Activated naive CD8-positive, alpha-beta T cell treated with anti-CD3 and anti-CD28 coated beads for 36 hours (primary cell): Measurements from ENCODE around the gene CPEB2. TPM values are rescaled to one million over a fixed set of nuclear protein-coding genes. Genes with fewer than 3 reads are reported as not detected.
"Not testable (repeated sequence)": the region's sequence is repeated elsewhere in the genome, so short reads cannot be mapped to it uniquely, and the experiment has no call there.

Experiments
- DNase-seq: peaks from one replicate; pipeline ENCODE4 v3.0.0; 2021
- H3K27ac Mint-ChIP-seq: one replicate; pipeline ENCODE4 v1.8.0; 2022; ENCODE audit warnings: mild to moderate bottlenecking, moderate library complexity, mixed read lengths
- H3K27me3 Mint-ChIP-seq: one replicate; pipeline ENCODE4 v1.8.0; 2022; ENCODE audit warnings: mild to moderate bottlenecking, mixed read lengths
- H3K36me3 Mint-ChIP-seq: one replicate; pipeline ENCODE4 v1.8.0; 2021; ENCODE audit warnings: mild to moderate bottlenecking, mixed read lengths
- H3K4me1 Mint-ChIP-seq: one replicate; pipeline ENCODE4 v1.8.0; 2021; ENCODE audit warnings: mixed read lengths
- H3K4me3 Mint-ChIP-seq: one replicate; pipeline ENCODE4 v1.8.0; 2022; ENCODE audit warnings: mild to moderate bottlenecking, moderate library complexity, mixed read lengths
- H3K9me3 Mint-ChIP-seq: one replicate; pipeline ENCODE4 v1.8.0; 2022; ENCODE audit warnings: mixed read lengths
- total RNA-seq, 2 experiments: library from RNA; stranded (reverse); gene quantifications; one replicate each; pipeline ENCODE4 v1.2.3, GENCODE V29; 2021

Gene CPEB2
- total RNA-seq, 2 experiments from 2014 or later: 3.0 to 4.0 TPM

DNA sequence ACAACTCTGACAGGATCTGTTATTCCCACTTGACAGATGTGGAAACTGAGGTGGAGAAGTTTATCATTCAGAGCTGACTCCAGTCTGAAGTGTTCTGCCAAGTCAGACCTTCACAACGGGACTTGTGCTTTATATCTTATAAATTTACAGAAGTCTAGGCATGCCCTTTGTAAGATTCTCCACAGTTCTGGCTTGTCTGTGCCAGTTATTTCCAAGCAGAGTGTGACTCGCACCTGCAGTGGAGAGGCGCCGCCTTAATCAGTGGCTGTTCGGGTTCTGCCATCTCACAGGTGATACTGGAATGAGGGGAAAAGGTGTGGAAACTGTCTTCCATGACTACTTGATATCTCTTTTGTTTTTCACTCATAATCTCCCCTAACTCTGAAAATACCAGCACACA lies 63.2 kb downstream of the CPEB2 start:
- no peaks in the 10 kb centered on the region for H3K9me3 Mint-ChIP-seq
- no peak overlapping the region for H3K4me3 Mint-ChIP-seq
- H3K4me1 Mint-ChIP-seq: no peaks in the 10 kb centered on the region
- H3K36me3 Mint-ChIP-seq: peaks cover 9% of the 10 kb centered on the region
- DNase-seq: no peak
- H3K27ac Mint-ChIP-seq: no peak overlapping the region
- H3K27me3 Mint-ChIP-seq: no peaks in the 10 kb centered on the region

DNA sequence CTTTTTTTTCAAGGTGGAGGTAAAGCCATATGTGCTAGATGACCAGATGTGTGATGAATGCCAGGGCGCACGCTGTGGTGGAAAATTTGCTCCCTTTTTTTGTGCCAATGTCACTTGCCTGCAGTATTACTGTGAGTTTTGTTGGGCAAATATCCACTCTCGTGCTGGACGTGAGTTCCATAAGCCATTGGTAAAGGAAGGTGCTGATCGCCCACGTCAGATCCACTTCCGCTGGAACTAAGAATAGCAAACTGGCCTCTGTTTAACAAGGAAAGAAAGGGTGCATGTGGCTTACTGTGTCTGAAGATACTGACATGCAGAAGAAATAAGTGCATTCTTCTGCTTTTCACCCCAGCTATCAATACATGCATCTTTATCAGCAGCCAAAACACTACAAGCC lies 63.9 kb downstream of the CPEB2 start:
- Mint-ChIP-seq H3K4me1 (no peaks in the 10 kb centered on the region), H3K36me3 (peaks cover 12% of the 10 kb centered on the region), H3K27me3 (no peaks in the 10 kb centered on the region), H3K9me3 (no peaks in the 10 kb centered on the region), H3K27ac (no peak overlapping the region), H3K4me3 (no peak overlapping the region)
- no peak for DNase-seq

DNA sequence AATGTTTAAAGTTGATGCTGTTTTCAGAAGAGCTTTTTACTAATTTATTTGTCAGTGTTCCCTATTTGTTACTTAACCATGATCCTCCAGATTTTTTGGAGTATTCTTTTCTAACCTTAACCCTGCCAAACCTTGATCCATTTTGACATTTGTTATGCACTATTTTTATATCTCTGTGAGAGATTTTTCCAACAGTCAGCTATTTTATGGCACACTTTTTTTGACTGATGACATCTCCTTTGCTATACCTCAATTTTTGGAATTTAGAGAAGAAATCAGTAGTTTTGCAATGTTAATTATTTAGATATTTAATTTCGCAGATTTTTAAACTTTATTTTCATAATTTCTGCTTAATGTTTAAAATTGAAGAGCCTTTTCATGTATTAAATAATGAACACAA lies 66.0 kb downstream of the CPEB2 start:
- no peak for DNase-seq
- Mint-ChIP-seq H3K9me3 (no peaks in the 10 kb centered on the region), H3K4me3 (no peak overlapping the region), H3K36me3 (peaks cover 12% of the 10 kb centered on the region), H3K27me3 (no peaks in the 10 kb centered on the region), H3K27ac (no peak overlapping the region), H3K4me1 (no peaks in the 10 kb centered on the region)

DNA sequence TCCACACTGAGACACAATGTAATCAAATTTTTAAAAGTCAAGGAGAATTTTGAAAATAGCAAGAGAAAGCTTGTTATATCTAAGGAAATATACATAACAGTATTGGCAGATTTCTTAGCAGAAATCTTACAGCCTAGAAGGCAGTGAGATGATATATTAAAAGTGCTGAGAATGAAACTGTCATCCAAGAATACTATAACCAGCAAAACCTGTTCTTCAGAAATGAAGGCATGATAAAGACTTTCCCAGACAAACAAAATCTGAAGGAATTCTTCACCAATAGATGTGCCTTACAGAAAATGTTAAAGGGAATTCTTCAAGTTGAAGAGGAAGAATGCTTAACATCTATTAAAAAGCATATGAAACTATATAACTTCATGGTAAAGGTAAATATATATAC lies 73.6 kb downstream of the CPEB2 start:
- Mint-ChIP-seq H3K27ac (no peak overlapping the region), H3K9me3 (peaks cover 30% of the 10 kb centered on the region), H3K36me3 (peaks cover 6% of the 10 kb centered on the region), H3K27me3 (peaks cover 14% of the 10 kb centered on the region), H3K4me1 (peaks cover 2% of the 10 kb centered on the region), H3K4me3 (no peak overlapping the region)
- DNase-seq: no peak

DNA sequence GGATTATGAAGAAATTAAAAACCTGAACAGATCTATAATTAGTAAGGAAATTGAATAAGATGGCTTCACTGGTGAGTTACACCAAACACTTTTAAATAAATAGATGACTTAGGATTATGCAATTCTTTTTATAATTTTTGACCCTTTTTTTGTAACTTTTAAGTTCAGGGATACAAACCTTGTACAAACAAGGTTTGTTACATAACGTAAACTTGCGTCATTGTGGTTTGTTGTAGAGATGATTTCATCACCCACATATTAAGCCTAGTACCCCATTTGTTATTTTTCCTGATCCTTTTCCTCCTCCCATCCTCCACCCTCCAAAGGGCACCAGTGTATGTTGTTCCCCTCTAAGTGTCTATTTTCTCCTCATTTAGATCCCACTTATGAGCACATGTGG lies 75.7 kb downstream of the CPEB2 start:
- Mint-ChIP-seq H3K36me3 (peaks cover 4% of the 10 kb centered on the region), H3K27me3 (peaks cover 14% of the 10 kb centered on the region)

DNA sequence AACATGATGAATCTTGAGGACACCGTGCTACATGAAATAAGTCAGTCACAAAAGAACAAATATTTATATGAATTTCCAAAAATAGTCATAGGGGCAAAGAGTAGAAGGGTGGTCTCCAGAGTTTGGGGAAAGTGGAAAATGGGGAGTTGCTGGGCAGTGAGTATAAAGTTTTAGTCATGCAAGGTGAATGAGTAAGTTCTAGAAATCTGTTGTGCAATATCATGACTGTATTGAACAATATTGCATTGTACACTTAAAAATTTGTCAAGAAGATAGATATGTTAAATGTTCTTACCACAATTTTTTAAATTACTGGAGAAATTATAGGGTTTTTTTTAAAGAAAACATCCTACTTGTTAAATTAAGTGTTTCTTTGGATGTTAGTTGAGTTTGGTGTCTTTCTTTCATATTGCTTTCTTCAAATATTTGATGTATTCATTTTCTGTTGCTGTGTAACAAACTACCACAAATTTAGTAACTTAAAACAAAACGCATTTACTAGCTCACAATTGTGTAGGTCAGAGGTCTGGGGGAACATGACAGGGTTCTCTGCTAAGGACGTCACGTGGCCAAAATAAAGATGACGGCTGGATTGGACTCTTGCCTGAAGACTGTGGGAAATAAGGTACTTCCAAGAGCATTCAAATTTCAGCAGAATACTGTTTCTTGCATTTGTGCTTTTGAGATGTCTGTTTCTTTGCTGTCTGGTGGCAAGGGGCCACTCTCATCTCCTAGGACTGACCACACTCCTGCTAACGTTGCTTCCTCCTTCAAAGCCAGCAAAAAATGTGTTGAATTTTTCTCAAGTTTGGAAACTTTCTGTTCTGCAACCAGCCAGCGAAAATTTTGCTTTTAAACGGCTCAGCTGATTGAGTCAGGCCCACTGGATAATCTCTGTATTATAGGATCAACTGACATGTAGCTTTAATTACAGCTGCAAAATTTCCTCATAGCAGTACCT lies 76.7 kb downstream of the CPEB2 start:
- no peak for DNase-seq
- peaks cover 2% of the 10 kb centered on the region for H3K4me1 Mint-ChIP-seq
- H3K9me3 Mint-ChIP-seq: peaks cover 26% of the 10 kb centered on the region
- no peaks in the 10 kb centered on the region for H3K36me3 Mint-ChIP-seq
- H3K27ac Mint-ChIP-seq: no peak overlapping the region
- H3K27me3 Mint-ChIP-seq: peaks cover 14% of the 10 kb centered on the region
- no peak overlapping the region for H3K4me3 Mint-ChIP-seq

More for the DNA sequence above, 75.7 kb downstream of the CPEB2 start:
- Mint-ChIP-seq H3K27ac (no peak overlapping the region), H3K9me3 (peaks cover 30% of the 10 kb centered on the region), H3K4me3 (no peak overlapping the region), H3K4me1 (peaks cover 2% of the 10 kb centered on the region)
- DNase-seq: no peak

DNA sequence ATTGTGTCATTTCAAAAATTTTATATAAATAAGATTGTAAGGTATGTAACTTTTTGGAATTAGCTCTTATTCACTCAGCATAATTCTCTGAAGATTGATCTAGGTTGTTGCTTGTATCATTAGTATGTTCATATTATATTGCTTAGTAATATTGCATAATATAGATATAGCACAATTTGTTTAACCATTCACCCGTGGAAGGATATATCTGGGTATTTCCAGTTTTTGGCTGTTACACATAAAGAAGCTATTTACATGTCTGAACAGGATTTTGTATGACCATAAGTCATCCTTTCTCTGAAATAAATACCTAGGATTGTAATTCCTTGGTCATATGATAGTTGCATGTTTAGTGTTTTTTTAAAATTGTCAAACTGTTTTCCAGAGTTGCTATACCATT lies 82.5 kb downstream of the CPEB2 start:
- H3K9me3 Mint-ChIP-seq: peaks cover 2% of the 10 kb centered on the region
- no peaks in the 10 kb centered on the region for H3K4me1 Mint-ChIP-seq
- H3K27me3 Mint-ChIP-seq: peaks cover 10% of the 10 kb centered on the region
- H3K4me3 Mint-ChIP-seq: no peak overlapping the region
- no peak for DNase-seq
- H3K36me3 Mint-ChIP-seq: no peaks in the 10 kb centered on the region
- H3K27ac Mint-ChIP-seq: no peak overlapping the region

DNA sequence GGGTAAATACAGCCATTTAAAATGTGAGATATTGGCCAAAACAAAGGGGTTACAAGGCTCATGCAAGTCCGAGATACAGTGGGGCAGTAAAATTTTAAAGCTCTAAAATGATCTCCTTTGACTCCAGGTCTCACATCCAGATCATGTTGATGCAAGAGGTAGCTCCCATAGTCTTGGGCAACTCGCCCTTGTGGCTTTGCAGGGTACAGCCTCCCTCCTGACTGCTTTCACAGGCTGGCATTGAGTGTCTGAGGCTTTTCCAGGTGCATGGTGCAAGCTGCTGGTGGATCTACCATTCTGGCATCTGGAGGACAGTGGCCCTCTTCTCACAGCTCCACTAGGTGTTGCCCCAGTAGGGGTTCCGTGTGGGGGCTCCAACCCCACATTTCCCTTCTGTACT lies 83.5 kb downstream of the CPEB2 start:
- not testable (repeated sequence) for H3K27me3 Mint-ChIP-seq, DNase-seq, H3K4me3 Mint-ChIP-seq, H3K27ac Mint-ChIP-seq, H3K36me3 Mint-ChIP-seq, H3K9me3 Mint-ChIP-seq, H3K4me1 Mint-ChIP-seq

DNA sequence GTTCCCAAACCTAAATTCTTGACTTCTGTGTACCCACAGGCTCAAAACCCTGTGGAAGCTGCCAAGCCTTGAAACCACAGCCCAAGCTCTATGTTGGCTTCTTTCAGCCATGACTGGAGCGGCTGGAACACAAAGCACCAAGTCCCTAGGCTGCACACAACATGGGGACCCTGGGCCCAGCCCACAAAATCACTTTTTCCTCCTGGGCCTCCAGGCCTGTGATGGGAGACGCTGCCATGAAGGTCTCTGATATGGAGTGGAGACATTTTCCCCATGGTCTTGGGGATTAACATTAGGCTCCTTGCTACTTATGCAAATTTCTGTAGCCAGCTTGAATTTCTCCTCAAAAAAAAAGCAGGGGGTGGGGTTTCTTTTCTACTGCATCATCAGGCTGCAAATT lies 84.0 kb downstream of the CPEB2 start:
- H3K27me3 Mint-ChIP-seq: not testable (repeated sequence)

DNA sequence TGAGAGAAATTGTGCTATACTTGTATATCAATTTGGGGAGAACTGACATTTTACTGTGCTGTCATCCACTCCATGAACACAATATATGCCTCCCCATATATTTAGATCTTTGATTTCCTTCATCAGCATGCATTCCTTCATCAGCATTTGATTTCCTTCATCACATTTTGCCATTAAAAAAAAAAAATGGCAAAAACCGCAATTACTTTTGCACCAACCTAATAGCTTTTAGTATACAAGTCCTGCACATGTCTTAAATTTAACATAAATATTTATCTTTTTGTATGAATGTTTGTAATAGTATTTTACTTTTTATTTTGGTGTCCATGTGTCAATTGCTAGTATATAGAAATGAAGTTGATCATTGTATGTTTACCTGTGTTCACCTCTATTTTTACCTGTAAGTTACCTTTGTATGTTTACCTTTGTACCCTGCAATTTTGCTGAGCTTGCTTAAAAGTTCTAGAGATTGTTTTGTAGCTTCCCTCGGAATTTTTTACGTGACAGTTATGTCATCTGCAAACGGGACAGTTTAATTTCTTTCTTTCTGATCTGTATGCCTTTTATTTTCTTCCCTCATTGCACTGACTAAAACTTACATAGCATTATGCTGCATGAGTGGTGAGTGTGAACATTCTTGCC lies 86.2 kb downstream of the CPEB2 start:
- Mint-ChIP-seq H3K4me3 (no peak overlapping the region), H3K27me3 (peaks cover 6% of the 10 kb centered on the region), H3K4me1 (no peaks in the 10 kb centered on the region), H3K27ac (no peak overlapping the region), H3K36me3 (no peaks in the 10 kb centered on the region), H3K9me3 (peaks cover 2% of the 10 kb centered on the region)
- DNase-seq: no peak

More for the DNA sequence above, 84.0 kb downstream of the CPEB2 start:
- H3K4me3 Mint-ChIP-seq, H3K4me1 Mint-ChIP-seq, DNase-seq, H3K36me3 Mint-ChIP-seq, H3K9me3 Mint-ChIP-seq, H3K27ac Mint-ChIP-seq: not testable (repeated sequence)

DNA sequence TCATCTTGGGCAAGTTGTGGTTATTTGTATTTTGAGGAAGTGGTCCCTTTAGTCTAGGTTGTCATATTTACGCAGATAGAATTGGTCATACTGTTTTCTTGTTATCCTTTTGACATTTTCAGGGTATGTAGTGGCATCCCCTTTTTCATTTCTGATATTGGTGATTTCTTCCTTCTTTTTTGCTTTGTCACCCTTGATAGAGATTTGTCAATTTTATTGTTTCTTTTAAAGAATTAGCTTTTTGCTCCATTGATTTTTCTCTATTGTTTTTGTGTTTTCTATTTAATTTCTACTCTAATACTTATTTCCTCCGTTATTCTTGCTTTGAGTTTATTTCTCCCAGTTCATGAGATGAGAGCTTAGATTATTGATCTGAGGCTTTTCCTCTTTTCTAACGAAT lies 87.7 kb downstream of the CPEB2 start:
- no peak overlapping the region for H3K27ac Mint-ChIP-seq

DNA sequence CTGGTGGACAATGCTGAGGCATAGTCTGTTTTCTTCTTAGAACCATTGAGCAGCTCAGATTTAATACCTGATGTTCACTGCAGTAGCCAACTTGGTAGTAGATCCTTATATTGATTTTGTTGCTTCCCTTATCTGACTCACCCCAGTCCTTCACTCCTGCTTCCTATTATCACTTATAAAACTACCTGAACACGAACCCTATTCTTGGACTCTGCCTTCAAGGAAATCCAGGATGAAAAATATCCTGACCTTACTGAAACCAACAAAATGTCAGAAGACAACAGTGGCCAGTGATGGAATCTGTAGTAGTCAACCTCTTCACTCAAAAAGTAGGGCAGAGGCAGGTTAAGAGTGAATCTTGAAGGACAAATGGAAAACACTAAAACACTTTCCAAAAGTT lies 98.1 kb downstream of the CPEB2 start:
- Mint-ChIP-seq H3K4me3 (no peak overlapping the region), H3K9me3 (peaks cover 1% of the 10 kb centered on the region), H3K27me3 (peaks cover 9% of the 10 kb centered on the region), H3K27ac (no peak overlapping the region), H3K4me1 (no peaks in the 10 kb centered on the region), H3K36me3 (peaks cover 1% of the 10 kb centered on the region)
- DNase-seq: no peak

More for the DNA sequence above, 87.7 kb downstream of the CPEB2 start:
- Mint-ChIP-seq H3K4me1 (no peaks in the 10 kb centered on the region), H3K27me3 (peaks cover 9% of the 10 kb centered on the region), H3K4me3 (no peak overlapping the region), H3K36me3 (no peaks in the 10 kb centered on the region), H3K9me3 (peaks cover 2% of the 10 kb centered on the region)
- no peak for DNase-seq

DNA sequence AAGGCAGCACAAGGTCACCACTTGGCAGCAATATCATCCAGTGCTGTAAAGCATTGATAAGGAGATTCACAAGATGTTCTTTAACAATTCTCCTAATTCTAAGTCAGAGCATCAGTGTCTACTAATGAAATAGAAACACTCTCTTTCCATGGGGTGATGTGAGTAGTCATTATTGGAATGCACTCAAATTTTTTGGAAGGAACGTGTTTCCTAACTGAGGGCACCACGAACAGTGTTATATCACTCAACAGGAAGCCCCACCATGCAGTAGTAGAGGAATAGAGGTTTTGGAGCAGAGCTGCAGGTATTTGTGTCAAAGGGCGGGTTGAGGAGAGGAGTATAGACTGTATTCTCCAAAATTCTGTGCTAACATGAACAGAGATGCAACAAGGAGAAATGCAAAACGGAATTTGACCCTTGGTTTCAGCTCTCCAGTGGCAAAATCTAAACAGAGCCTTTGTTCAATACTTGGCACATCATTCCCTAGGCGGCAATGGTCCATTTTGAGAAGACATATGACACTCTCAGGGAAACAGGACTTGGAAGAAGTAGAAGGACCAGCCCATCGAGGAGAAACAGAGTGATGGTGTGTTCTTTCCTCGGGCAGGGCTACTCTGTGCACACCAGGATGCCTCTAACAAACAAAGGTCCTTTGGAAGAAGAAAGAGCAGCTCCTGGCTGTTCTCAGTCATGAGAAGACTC lies 98.9 kb downstream of the CPEB2 start:
- Mint-ChIP-seq H3K27ac (no peak overlapping the region), H3K27me3 (peaks cover 9% of the 10 kb centered on the region), H3K4me3 (no peak overlapping the region), H3K9me3 (peaks cover 1% of the 10 kb centered on the region), H3K36me3 (peaks cover 1% of the 10 kb centered on the region), H3K4me1 (no peaks in the 10 kb centered on the region)
- DNase-seq: no peak

DNA sequence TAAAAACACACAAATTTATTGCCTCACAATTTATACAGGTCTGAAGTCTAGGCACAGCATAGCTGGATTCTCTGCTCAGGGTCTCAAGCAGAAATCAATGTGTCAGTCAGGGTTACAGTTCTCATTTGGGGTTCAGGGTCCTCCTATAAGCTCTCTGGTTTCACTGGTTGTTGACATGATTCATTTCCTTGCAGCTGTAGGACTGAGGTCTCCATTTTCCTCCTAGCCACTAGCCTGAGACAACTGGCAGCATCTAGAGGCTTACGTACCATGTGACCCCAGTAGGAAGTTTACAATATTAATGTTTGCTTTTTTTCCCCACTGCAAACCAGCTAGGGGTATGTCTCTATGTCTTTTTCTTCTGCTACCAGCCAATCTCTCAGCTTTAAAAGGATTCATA lies 102.5 kb downstream of the CPEB2 start:
- Mint-ChIP-seq H3K4me1 (no peaks in the 10 kb centered on the region), H3K36me3 (peaks cover 1% of the 10 kb centered on the region), H3K27ac (no peak overlapping the region), H3K4me3 (no peak overlapping the region), H3K9me3 (no peaks in the 10 kb centered on the region), H3K27me3 (peaks cover 6% of the 10 kb centered on the region)
- no peak for DNase-seq

DNA sequence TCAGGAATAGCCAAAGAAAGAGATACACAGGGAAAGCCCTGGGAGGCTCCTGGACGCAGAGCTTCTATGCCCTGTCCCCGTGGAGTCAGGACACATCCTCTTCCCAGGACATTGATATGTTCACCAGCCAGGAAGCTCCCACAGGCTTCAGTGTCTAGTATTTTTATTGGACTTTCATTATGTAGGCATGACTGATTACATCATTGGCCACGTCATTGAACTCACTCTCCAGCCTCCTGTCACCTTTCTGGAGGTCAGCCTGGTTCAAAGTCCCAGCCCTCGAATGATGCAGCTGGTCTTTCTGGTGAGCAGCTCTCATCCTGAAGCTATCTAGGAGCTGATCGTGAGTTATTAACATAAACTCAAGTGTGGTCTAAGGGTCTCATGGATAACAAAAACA lies 104.1 kb downstream of the CPEB2 start:
- Mint-ChIP-seq H3K27me3 (peaks cover 6% of the 10 kb centered on the region), H3K4me1 (no peaks in the 10 kb centered on the region), H3K27ac (no peak overlapping the region), H3K36me3 (peaks cover 1% of the 10 kb centered on the region), H3K4me3 (no peak overlapping the region), H3K9me3 (no peaks in the 10 kb centered on the region)
- DNase-seq: no peak
